WTC11 (cell line): ENCODE results near the gene SURF1. TPM values are rescaled to one million over a fixed set of nuclear protein-coding genes. Genes with fewer than 3 reads are reported as not detected.

Source experiments
- ATAC-seq: fragments of 200-7000 bp; cut with Tn5 transposase; 2 replicates; pipeline ENCODE4 v1.10.0; 2021; ENCODE audit warnings: mild to moderate bottlenecking, moderate library complexity
- CTCF ChIA-PET: fragments of 300-600 bp; sonication (Branson Sonifier 250); formaldehyde crosslinking; loops from one replicate; lab custom pipeline; 2021; ENCODE audit warnings: antibody characterized with exemption; lab: Charles Lee
- POLR2A ChIA-PET: fragments of 350-600 bp; sonication (Branson Sonifier 250); formaldehyde crosslinking; loops from one replicate; lab custom pipeline; 2021; ENCODE audit warnings: antibody characterized with exemption; lab: Charles Lee
- DNase-seq: peaks from one replicate; pipeline ENCODE4 v3.0.0; 2021; ENCODE audit warnings: low spot score
- H3K27ac Mint-ChIP-seq: 2 replicates; pipeline ENCODE4 v1.8.0; 2021; ENCODE audit warnings: mixed read lengths
- H3K27me3 Mint-ChIP-seq: 2 replicates; pipeline ENCODE4 v1.8.0; 2021; ENCODE audit warnings: low read depth, mild to moderate bottlenecking, moderate library complexity, mixed read lengths
- H3K36me3 Mint-ChIP-seq: 2 replicates; pipeline ENCODE4 v1.8.0; 2021; ENCODE audit warnings: mixed read lengths
- H3K4me1 Mint-ChIP-seq: 2 replicates; pipeline ENCODE4 v1.8.0; 2022; ENCODE audit warnings: mixed read lengths
- H3K4me3 Mint-ChIP-seq: 2 replicates; pipeline ENCODE4 v1.8.0; 2021; ENCODE audit warnings: mild to moderate bottlenecking, moderate library complexity, mixed read lengths
- H3K9me3 Mint-ChIP-seq: 2 replicates; pipeline ENCODE4 v1.8.0; 2021; ENCODE audit warnings: mixed read lengths
- CBFB ChIP-seq: sonication (generic); formaldehyde crosslinking; IDR thresholded peaks from 2 replicates; pipeline ENCODE4 v1.8.1; 2022; ENCODE audit warnings: mild to moderate bottlenecking, low read depth, missing genetic modification reagents
- FOXK1 ChIP-seq: sonication (generic); formaldehyde crosslinking; IDR thresholded peaks from 2 replicates; pipeline ENCODE4 v1.8.0; 2022; ENCODE audit warnings: mild to moderate bottlenecking, moderate library complexity, missing genetic modification reagents
- FOXP1 ChIP-seq: sonication (generic); formaldehyde crosslinking; IDR thresholded peaks from 2 replicates; pipeline ENCODE4 v1.8.0; 2022; ENCODE audit warnings: missing genetic modification reagents, mild to moderate bottlenecking, moderate library complexity, borderline replicate concordance
- GTF2I ChIP-seq: fragments of 250-450 bp; sonication (Bioruptor Pico); conservative IDR thresholded peaks from 2 replicates; pipeline ENCODE4 v1.4.0; 2021; ENCODE audit warnings: mild to moderate bottlenecking
- ZNF138 ChIP-seq: sonication (generic); formaldehyde crosslinking; conservative IDR thresholded peaks from 2 replicates; pipeline ENCODE4 v1.8.1; 2022; ENCODE audit warnings: mild to moderate bottlenecking, moderate library complexity, missing genetic modification reagents
- ZNF219 ChIP-seq: sonication (generic); formaldehyde crosslinking; IDR thresholded peaks from 2 replicates; pipeline ENCODE4 v1.8.0; 2023; ENCODE audit warnings: missing genetic modification reagents, mild to moderate bottlenecking, borderline replicate concordance
- ZNF263 ChIP-seq: sonication (generic); formaldehyde crosslinking; IDR thresholded peaks from 2 replicates; pipeline ENCODE4 v1.8.1; 2022; ENCODE audit warnings: low read depth, mild to moderate bottlenecking, moderate library complexity, missing genetic modification reagents
- total RNA-seq: library from RNA; stranded (reverse); gene quantifications from 3 replicates; pipeline ENCODE4 v1.2.3, GENCODE V29; 2021
- TF ChIP-seq, protein P1 (sequence below): sonication (generic); formaldehyde crosslinking; IDR thresholded peaks from 2 replicates; pipeline ENCODE4 v1.8.1; 2022; ENCODE audit warnings: missing genetic modification reagents, borderline replicate concordance
- TF ChIP-seq, protein P2 (sequence below): sonication (generic); formaldehyde crosslinking; IDR thresholded peaks from 2 replicates; pipeline ENCODE4 v1.8.0; 2023; ENCODE audit warnings: missing genetic modification reagents, mild to moderate bottlenecking, borderline replicate concordance
- TF ChIP-seq, protein P3 (sequence below): sonication (generic); formaldehyde crosslinking; IDR thresholded peaks from 2 replicates; pipeline ENCODE4 v1.8.1; 2023; ENCODE audit warnings: mild to moderate bottlenecking, missing genetic modification reagents, borderline replicate concordance
- TF ChIP-seq, protein P4 (sequence below): fragments of 200-600 bp; IDR thresholded peaks from 2 replicates; pipeline ENCODE4 v1.8.0; 2022; ENCODE audit warnings: antibody characterized with exemption
- TF ChIP-seq, protein P5 (sequence below): fragments of 250-450 bp; sonication (Bioruptor Pico); IDR thresholded peaks from 2 replicates; pipeline ENCODE4 v1.9.0; 2021; ENCODE audit warnings: mild to moderate bottlenecking, borderline replicate concordance
- TF ChIP-seq, protein P6 (sequence below): fragments of 250-450 bp; sonication (Bioruptor Pico); IDR thresholded peaks from 2 replicates; pipeline ENCODE4 v1.9.0; 2021; ENCODE audit warnings: moderate library complexity, mild to moderate bottlenecking, inconsistent platforms, borderline replicate concordance

SURF1 gene
- total RNA-seq, 1 experiment from 2014 or later: 33.3 TPM

DNA sequence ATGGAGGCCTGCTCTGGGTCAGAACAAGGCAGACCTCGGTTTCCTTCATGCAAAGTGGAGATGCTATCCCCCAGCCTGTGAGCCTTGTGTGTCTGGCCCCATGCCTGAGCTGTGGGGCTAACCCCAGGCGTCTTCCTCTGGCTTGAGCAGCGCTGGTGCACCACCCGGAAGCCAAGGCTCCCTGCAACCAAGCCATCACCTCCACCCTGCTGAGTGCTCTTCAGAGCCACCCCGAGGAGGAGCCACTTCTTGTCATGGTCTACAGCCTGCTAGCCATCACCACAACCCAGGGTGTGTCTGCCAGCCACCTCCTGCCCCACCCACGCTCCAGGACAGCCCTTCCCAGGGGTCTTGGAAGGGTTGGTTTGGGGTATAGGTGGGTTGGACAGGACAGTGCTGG lies 45.3 kb upstream of the SURF1 start:
- DNase-seq: no peak
- CTCF ChIA-PET: no interaction called here
- POLR2A ChIA-PET: no interaction called here
- H3K4me3 Mint-ChIP-seq: no peak overlapping the region
- H3K27me3 Mint-ChIP-seq: peaks cover 4% of the 10 kb centered on the region
- no peak for TF ChIP-seq ZNF263
- no peak for TF ChIP-seq FOXK1 (CRISPR knock-in tag)
- no peak for TF ChIP-seq GTF2I (CRISPR knock-in tag)
- TF ChIP-seq, protein P1, sequence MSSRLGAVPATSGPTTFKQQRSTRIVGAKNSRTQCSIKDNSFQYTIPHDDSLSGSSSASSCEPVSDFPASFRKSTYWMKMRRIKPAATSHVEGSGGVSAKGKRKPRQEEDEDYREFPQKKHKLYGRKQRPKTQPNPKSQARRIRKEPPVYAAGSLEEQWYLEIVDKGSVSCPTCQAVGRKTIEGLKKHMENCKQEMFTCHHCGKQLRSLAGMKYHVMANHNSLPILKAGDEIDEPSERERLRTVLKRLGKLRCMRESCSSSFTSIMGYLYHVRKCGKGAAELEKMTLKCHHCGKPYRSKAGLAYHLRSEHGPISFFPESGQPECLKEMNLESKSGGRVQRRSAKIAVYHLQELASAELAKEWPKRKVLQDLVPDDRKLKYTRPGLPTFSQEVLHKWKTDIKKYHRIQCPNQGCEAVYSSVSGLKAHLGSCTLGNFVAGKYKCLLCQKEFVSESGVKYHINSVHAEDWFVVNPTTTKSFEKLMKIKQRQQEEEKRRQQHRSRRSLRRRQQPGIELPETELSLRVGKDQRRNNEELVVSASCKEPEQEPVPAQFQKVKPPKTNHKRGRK: no peak
- no peak for TF ChIP-seq CBFB (CRISPR knock-in tag)
- no peak for TF ChIP-seq ZNF138 (CRISPR knock-in tag)
- TF ChIP-seq, all 79 proteins: peak for 0
- no peak for ATAC-seq
- Mint-ChIP-seq H3K27ac (no peak overlapping the region), H3K4me1 (no peaks in the 10 kb centered on the region), H3K9me3 (no peaks in the 10 kb centered on the region), H3K36me3 (peaks cover 19% of the 10 kb centered on the region)

DNA sequence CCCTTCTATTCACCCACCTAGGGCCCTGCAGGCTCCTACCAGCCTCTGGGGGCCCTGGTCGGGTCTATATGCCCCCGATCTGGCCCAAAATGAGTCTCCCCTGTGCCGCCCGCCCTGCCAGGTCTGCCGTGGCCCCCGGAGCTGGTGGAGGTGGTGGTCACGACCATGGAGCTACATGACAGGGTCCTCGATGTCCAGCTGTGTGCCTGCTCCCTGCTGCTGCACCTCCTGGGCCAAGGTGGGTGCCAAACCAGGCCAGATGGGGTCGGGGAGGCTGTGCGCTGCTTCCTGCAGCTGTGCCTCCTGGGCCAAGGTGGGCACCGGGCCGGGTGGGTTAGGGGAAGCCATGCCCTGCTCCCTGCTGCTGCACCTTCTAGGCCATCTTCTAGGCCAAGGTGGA lies 44.0 kb upstream of the SURF1 start:
- POLR2A ChIA-PET: interaction anchor here (0.7 kb wide), 1 partner anchor 594 kb away, joined by 3 read pairs; no protein-coding TSS in a partner anchor
- Mint-ChIP-seq H3K4me3 (no peak overlapping the region), H3K27ac (no peak overlapping the region), H3K27me3 (peaks cover 4% of the 10 kb centered on the region), H3K9me3 (no peaks in the 10 kb centered on the region), H3K4me1 (no peaks in the 10 kb centered on the region), H3K36me3 (peaks cover 6% of the 10 kb centered on the region)
- TF ChIP-seq, protein P2, sequence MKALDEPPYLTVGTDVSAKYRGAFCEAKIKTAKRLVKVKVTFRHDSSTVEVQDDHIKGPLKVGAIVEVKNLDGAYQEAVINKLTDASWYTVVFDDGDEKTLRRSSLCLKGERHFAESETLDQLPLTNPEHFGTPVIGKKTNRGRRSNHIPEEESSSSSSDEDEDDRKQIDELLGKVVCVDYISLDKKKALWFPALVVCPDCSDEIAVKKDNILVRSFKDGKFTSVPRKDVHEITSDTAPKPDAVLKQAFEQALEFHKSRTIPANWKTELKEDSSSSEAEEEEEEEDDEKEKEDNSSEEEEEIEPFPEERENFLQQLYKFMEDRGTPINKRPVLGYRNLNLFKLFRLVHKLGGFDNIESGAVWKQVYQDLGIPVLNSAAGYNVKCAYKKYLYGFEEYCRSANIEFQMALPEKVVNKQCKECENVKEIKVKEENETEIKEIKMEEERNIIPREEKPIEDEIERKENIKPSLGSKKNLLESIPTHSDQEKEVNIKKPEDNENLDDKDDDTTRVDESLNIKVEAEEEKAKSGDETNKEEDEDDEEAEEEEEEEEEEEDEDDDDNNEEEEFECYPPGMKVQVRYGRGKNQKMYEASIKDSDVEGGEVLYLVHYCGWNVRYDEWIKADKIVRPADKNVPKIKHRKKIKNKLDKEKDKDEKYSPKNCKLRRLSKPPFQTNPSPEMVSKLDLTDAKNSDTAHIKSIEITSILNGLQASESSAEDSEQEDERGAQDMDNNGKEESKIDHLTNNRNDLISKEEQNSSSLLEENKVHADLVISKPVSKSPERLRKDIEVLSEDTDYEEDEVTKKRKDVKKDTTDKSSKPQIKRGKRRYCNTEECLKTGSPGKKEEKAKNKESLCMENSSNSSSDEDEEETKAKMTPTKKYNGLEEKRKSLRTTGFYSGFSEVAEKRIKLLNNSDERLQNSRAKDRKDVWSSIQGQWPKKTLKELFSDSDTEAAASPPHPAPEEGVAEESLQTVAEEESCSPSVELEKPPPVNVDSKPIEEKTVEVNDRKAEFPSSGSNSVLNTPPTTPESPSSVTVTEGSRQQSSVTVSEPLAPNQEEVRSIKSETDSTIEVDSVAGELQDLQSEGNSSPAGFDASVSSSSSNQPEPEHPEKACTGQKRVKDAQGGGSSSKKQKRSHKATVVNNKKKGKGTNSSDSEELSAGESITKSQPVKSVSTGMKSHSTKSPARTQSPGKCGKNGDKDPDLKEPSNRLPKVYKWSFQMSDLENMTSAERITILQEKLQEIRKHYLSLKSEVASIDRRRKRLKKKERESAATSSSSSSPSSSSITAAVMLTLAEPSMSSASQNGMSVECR (CRISPR knock-in tag): no peak
- TF ChIP-seq, protein P3, sequence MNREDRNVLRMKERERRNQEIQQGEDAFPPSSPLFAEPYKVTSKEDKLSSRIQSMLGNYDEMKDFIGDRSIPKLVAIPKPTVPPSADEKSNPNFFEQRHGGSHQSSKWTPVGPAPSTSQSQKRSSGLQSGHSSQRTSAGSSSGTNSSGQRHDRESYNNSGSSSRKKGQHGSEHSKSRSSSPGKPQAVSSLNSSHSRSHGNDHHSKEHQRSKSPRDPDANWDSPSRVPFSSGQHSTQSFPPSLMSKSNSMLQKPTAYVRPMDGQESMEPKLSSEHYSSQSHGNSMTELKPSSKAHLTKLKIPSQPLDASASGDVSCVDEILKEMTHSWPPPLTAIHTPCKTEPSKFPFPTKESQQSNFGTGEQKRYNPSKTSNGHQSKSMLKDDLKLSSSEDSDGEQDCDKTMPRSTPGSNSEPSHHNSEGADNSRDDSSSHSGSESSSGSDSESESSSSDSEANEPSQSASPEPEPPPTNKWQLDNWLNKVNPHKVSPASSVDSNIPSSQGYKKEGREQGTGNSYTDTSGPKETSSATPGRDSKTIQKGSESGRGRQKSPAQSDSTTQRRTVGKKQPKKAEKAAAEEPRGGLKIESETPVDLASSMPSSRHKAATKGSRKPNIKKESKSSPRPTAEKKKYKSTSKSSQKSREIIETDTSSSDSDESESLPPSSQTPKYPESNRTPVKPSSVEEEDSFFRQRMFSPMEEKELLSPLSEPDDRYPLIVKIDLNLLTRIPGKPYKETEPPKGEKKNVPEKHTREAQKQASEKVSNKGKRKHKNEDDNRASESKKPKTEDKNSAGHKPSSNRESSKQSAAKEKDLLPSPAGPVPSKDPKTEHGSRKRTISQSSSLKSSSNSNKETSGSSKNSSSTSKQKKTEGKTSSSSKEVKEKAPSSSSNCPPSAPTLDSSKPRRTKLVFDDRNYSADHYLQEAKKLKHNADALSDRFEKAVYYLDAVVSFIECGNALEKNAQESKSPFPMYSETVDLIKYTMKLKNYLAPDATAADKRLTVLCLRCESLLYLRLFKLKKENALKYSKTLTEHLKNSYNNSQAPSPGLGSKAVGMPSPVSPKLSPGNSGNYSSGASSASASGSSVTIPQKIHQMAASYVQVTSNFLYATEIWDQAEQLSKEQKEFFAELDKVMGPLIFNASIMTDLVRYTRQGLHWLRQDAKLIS (CRISPR knock-in tag): no peak
- TF ChIP-seq, protein P4, sequence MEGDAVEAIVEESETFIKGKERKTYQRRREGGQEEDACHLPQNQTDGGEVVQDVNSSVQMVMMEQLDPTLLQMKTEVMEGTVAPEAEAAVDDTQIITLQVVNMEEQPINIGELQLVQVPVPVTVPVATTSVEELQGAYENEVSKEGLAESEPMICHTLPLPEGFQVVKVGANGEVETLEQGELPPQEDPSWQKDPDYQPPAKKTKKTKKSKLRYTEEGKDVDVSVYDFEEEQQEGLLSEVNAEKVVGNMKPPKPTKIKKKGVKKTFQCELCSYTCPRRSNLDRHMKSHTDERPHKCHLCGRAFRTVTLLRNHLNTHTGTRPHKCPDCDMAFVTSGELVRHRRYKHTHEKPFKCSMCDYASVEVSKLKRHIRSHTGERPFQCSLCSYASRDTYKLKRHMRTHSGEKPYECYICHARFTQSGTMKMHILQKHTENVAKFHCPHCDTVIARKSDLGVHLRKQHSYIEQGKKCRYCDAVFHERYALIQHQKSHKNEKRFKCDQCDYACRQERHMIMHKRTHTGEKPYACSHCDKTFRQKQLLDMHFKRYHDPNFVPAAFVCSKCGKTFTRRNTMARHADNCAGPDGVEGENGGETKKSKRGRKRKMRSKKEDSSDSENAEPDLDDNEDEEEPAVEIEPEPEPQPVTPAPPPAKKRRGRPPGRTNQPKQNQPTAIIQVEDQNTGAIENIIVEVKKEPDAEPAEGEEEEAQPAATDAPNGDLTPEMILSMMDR: no peak
- peak; percentile 43; the same call in 1 of the 2 replicates for TF ChIP-seq FOXP1 (CRISPR knock-in tag)
- no peak for TF ChIP-seq ZNF219
- TF ChIP-seq, protein P5, sequence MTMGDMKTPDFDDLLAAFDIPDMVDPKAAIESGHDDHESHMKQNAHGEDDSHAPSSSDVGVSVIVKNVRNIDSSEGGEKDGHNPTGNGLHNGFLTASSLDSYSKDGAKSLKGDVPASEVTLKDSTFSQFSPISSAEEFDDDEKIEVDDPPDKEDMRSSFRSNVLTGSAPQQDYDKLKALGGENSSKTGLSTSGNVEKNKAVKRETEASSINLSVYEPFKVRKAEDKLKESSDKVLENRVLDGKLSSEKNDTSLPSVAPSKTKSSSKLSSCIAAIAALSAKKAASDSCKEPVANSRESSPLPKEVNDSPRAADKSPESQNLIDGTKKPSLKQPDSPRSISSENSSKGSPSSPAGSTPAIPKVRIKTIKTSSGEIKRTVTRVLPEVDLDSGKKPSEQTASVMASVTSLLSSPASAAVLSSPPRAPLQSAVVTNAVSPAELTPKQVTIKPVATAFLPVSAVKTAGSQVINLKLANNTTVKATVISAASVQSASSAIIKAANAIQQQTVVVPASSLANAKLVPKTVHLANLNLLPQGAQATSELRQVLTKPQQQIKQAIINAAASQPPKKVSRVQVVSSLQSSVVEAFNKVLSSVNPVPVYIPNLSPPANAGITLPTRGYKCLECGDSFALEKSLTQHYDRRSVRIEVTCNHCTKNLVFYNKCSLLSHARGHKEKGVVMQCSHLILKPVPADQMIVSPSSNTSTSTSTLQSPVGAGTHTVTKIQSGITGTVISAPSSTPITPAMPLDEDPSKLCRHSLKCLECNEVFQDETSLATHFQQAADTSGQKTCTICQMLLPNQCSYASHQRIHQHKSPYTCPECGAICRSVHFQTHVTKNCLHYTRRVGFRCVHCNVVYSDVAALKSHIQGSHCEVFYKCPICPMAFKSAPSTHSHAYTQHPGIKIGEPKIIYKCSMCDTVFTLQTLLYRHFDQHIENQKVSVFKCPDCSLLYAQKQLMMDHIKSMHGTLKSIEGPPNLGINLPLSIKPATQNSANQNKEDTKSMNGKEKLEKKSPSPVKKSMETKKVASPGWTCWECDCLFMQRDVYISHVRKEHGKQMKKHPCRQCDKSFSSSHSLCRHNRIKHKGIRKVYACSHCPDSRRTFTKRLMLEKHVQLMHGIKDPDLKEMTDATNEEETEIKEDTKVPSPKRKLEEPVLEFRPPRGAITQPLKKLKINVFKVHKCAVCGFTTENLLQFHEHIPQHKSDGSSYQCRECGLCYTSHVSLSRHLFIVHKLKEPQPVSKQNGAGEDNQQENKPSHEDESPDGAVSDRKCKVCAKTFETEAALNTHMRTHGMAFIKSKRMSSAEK: no peak
- TF ChIP-seq, protein P6, sequence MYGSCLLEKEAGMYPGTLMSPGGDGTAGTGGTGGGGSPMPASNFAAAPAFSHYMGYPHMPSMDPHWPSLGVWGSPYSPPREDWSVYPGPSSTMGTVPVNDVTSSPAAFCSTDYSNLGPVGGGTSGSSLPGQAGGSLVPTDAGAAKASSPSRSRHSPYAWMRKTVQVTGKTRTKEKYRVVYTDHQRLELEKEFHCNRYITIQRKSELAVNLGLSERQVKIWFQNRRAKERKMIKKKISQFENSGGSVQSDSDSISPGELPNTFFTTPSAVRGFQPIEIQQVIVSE (CRISPR knock-in tag): no peak
- DNase-seq (no peak), ATAC-seq (no peak)
- CTCF ChIA-PET: interaction anchor here (0.6 to 1.1 kb wide), 2 partner anchors 58 to 214 kb away, joined by 3 read pairs; no protein-coding TSS in a partner anchor
